Pulmonary artery endothelial cell (primary cell): ENCODE data around the gene DNAH7. TPM values are rescaled to one million over a fixed set of nuclear protein-coding genes. Genes with fewer than 3 reads are reported as not detected.
"Not testable (repeated sequence)": the region's sequence is repeated elsewhere in the genome, so short reads cannot be mapped to it uniquely, and the experiment has no call there.

Experiments
- DNase-seq: peaks from one replicate; pipeline ENCODE4 v3.0.0-alpha.2; 2011; ENCODE audit warnings: low read depth, low spot score
- total RNA-seq: library from RNA; depleted of rRNA; stranded (reverse); fragments of >200 nt; gene quantifications from 2 replicates; pipeline ENCODE4 v1.2.3, GENCODE V29; 2014

DNAH7 gene
- total RNA-seq = 0.11 and 0.20 TPM in 2 replicates

- DNase-seq = peak; percentile 13
Measured at GRCh38 chr2:196068271-196069209, at the start of gene DNAH7. DNAH7 (minus strand) TSS chr2:196068837; CDS start chr2:196068711, 126 bp downstream.

- DNase-seq = no peak
Measured at GRCh38 chr2:196117214-196117705, 48.6 kb upstream of the DNAH7 start.

- DNase-seq = no peak
Measured at GRCh38 chr2:196113061-196113974, 44.7 kb upstream of the DNAH7 start.

GRCh38 chr2:196112418-196113034 is 43.9 kb upstream of the DNAH7 start:
- DNase-seq = no peak

- no peak for DNase-seq
Measured at GRCh38 chr2:196108604-196109003, 40.0 kb upstream of the DNAH7 start.

- no peak for DNase-seq
Measured at GRCh38 chr2:196105951-196106350, 37.3 kb upstream of the DNAH7 start.

- DNase-seq = no peak
Measured at GRCh38 chr2:196104066-196104465, 35.4 kb upstream of the DNAH7 start.

- no peak for DNase-seq
Measured at GRCh38 chr2:196103626-196104025, 35.0 kb upstream of the DNAH7 start.

- DNase-seq = no peak
Measured at GRCh38 chr2:196101325-196101991, 32.8 kb upstream of the DNAH7 start.

GRCh38 chr2:196099916-196100315 is 31.3 kb upstream of the DNAH7 start:
- no peak for DNase-seq

GRCh38 chr2:196097864-196098660 is 29.4 kb upstream of the DNAH7 start:
- no peak for DNase-seq

GRCh38 chr2:196096982-196097745 is 28.5 kb upstream of the DNAH7 start:
- DNase-seq = no peak

GRCh38 chr2:196096264-196096663 is 27.6 kb upstream of the DNAH7 start:
- DNase-seq = no peak

GRCh38 chr2:196089448-196089847 is 20.8 kb upstream of the DNAH7 start:
- not testable (repeated sequence) for DNase-seq

- no peak for DNase-seq
Measured at GRCh38 chr2:196088203-196088602, 19.6 kb upstream of the DNAH7 start.

GRCh38 chr2:196086517-196087368 is 18.1 kb upstream of the DNAH7 start:
- no peak for DNase-seq

- DNase-seq = no peak
Measured at GRCh38 chr2:196083601-196084000, 15.0 kb upstream of the DNAH7 start.

GRCh38 chr2:196080526-196080925 is 11.9 kb upstream of the DNAH7 start:
- DNase-seq = no peak
